Fibroblast of pulmonary artery (primary cell): ENCODE measurements around the gene CPEB2.
"Not testable (repeated sequence)": the region's sequence is repeated elsewhere in the genome, so short reads cannot be mapped to it uniquely, and the experiment has no call there.

Source experiments
- DNase-seq: peaks from one replicate; pipeline ENCODE4 v3.0.0-alpha.2; 2010; ENCODE audit warnings: low read depth
- H3K4me3 ChIP-seq: replicated peaks from 2 replicates; pipeline ENCODE4 v1.5.1; 2011; ENCODE audit warnings: low read depth, mild to moderate bottlenecking, control low read depth, low read length, moderate library complexity
- CTCF ChIP-seq: IDR thresholded peaks from 2 replicates; pipeline ENCODE4 v1.5.1; 2011; ENCODE audit warnings: mild to moderate bottlenecking, control low read depth, low read length, inconsistent platforms; ENCODE audit errors: missing control alignments

Gene CPEB2

GRCh38 chr4:15068298-15068697 is 66.0 kb downstream of the CPEB2 start:
- H3K4me3 ChIP-seq = no peak overlapping the region
- no peak for DNase-seq
- no peak for TF ChIP-seq CTCF

- DNase-seq = no peak
- TF ChIP-seq CTCF = no peak
These were observed 73.6 kb downstream of the CPEB2 start for GRCh38 chr4:15075875-15076274.

GRCh38 chr4:15077969-15078368 is 75.7 kb downstream of the CPEB2 start:
- peak; percentile 72 for DNase-seq
- TF ChIP-seq CTCF = no peak
- no peak overlapping the region for H3K4me3 ChIP-seq

More at GRCh38 chr4:15075875-15076274, 73.6 kb downstream of the CPEB2 start:
- no peak overlapping the region for H3K4me3 ChIP-seq

- TF ChIP-seq CTCF = no peak
- peak; percentile 66 for DNase-seq
- H3K4me3 ChIP-seq = no peak overlapping the region
These were observed 76.7 kb downstream of the CPEB2 start for GRCh38 chr4:15078682-15079642.

GRCh38 chr4:15084780-15085179 is 82.5 kb downstream of the CPEB2 start:
- TF ChIP-seq CTCF = no peak
- H3K4me3 ChIP-seq = no peak overlapping the region
- DNase-seq = no peak

- not testable (repeated sequence) for DNase-seq, H3K4me3 ChIP-seq
These were observed 83.5 kb downstream of the CPEB2 start for GRCh38 chr4:15085762-15086161.

- DNase-seq, H3K4me3 ChIP-seq: not testable (repeated sequence)
These were observed 84.0 kb downstream of the CPEB2 start for GRCh38 chr4:15086259-15086658.
